ENCODE measurements around the gene PLXNA3. TPM values are rescaled to one million over a fixed set of nuclear protein-coding genes. Genes with fewer than 3 reads are reported as not detected.

Gene PLXNA3
- total RNA-seq = 23.8 and 35.0 TPM in 2 replicates

DNA sequence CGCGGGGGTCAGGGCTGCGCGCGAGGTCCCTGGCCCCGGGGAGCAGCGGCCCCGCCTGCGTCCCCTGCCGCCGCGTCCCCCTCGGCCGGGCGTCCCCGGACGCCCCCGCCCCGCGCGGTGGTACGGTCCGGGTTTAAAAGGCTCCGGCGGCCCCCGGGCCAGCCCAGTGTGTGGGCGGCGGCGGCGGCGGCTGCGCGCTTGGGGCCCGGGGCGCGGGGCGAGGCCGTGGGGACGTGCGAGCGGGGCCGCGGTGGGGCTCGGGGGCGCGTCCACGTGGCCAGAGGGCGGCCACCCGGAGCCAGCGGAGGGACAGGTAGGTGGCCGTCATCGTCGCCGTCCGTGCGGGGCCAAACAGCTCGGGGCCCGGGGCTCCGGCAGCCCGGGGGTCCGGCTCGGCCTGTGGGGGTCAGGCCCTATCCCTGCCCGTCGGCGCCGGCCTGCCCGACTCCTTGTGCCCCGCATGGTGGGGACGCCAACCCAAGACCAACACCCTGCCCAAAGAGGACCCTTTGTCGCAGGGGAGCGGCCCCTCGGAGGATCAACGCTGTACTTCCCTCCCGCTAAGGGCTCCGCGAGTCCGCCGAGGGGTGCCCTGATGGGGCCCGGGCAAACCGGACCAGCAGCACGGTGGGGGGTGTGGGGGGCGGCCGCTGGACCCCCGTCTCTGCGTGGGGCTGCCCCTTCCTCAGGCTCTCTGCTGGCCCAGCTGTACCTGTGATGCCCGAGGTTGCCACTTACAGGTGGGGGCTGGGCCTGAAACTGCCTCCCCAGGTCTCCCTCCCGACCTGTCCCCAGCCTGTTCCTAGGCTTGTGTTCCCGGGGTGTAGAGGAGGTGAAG, at the start of gene PLXNA3:
Gene PLXNA3, plus strand, starts transcription at position 166 of the 838 bp plus-strand sequence. CDS start 1,903 bp downstream, outside the sequence.

DNA sequence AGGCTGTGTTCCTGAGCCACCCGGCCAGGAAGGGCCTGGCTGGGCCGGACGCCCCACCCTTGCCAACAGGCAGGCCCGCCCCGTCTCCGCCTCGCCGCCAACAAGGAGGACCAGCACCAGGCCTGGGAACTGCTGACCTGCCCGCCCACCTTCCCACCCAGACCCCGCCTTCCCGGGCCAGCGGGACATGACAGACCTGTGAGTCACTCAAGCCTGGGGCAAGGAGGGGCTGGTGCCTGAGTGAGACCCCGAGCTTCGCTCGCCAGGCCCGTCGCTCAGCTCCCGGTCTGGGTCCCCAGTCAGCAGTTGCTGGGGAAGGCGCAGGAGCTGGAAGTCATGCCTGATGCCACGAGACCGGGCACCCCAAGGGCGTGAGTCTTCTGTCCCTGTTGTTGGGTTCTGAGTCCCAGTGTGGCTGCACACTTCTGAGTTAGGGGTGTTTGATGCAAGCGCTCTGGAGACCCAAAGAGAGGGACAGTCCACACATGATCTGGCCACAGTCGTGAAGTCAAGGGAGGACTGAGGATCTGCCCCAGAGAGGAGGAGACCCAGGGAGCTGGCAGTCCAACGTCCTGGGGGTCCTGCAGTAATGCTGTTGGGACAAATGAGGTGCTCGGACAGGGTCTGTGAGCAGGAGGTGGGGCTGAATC, 48.7 kb upstream of the PLXNA3 start, which contains the start of gene DNASE1L1:
Gene DNASE1L1, minus strand, starts transcription at position 33 of the 650 bp plus-strand sequence. CDS start 3,686 bp downstream, outside the sequence.

DNA sequence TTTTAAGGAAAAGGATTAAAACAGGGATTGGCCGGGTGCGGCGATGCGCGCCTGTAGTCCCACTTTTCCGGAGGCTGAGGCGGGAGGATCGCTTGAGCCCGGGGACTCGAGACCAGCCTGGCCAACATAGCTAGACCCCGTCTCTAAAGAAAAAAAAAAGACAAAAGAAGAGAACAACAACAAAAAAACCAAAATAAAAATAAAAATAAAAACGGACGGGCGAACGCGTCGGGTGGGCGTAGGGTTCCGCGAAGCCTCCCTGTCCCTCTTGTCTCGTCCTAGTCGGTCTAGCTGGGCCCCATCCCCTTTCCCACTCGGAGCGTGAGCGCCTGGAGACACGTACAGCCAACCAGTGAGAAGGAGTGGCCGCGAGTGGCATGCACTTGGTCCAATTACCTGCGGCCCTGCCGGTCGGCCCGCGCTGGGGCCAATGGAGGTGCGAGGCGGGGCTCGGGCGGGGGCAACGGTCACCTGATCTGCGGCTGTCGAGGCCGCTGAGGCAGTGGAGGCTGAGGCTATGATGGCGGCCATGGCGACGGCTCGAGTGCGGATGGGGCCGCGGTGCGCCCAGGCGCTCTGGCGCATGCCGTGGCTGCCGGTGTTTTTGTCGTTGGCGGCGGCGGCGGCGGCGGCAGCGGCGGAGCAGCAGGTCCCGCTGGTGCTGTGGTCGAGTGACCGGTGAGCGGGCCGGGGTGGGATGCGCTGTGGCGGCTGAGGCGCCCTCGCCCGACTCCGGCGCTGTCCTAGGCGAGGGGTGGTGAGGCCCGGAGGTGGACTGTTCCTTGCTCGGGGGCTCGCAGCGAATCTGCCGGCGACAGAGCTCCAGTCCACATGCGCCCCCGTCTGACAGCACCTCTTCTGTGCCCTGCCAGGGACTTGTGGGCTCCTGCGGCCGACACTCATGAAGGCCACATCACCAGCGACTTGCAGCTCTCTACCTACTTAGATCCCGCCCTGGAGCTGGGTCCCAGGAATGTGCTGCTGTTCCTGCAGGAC, 29.6 kb upstream of the PLXNA3 start, which contains the start of gene ATP6AP1:
Gene ATP6AP1, plus strand, starts transcription at position 502 of the 996 bp plus-strand sequence. Its CDS starts 16 bp downstream, at position 518.

DNA sequence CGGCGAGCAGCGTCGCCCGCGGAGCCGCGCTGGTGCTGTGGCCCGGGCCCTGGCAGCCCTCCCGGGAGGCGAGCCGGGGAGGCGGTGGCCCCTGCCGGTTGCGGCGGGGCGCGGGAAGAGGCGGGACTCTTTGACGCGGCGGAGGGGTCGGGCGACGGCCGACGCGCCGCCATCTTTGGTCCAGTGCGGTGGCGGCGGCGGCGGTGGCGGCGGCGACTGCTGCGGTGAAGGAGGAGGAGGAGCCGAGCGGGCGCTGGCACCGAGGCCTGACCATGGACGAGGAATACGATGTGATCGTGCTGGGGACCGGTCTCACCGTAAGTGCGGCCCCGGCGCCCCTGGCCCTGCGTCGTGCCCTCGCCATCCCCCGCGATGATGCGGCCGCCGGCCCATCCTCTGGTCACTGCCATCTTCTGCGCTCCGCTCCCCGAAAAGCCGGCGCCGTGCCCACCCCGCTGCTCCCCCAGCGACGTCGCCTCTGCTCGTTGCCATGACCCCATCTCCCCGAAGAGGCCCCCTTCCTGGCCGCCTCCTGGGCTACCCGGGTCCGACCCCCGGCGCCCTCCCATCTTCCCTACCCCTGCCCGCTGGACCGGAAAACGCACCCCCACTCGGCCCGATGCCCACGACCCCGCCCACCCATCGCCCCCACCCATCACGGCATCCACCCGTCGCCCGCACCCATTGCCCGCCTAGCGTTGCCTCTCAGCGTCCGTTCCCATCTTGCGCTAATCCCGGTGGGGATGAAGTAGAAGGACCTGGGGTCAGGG, 20.9 kb upstream of the PLXNA3 start, which contains the start of gene GDI1:
Gene GDI1, plus strand, starts transcription at position 172 of the 770 bp plus-strand sequence. Its CDS starts 101 bp downstream, at position 273.

DNA sequence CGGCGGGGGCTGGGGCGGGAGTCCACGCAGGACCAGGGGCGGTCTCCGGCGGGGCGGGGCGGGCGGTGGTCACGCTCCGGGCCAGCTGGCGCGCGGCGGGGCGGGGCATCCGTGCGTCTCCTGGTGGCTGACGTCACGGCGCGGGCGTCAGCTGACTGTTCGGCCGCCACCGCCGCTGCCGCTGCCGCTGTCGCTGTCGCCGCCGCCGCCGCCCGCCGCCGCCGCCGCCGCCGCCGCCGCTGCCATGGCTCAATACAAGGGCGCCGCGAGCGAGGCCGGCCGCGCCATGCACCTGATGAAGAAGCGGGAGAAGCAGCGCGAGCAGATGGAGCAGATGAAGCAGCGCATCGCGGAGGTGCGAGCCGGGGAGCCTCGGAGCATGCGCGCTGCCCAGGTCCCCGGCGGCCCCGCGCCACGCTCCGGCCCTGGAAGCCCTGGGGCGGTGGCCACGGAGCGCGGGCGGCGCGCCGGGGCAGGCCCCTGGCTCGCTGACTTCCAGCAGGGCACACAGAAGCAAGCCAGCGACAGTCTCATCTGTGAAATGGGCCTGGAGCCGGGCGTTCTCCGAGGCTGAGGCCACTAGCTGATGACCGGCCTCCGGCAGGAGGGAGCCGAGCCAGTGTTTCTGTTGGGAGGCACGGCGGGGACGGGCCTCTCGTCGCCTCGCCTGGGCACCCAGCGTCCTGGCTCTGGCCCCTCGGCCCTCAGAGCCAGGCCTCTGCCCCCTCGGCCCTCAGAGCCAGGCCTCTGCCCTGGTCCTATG, 13.9 kb upstream of the PLXNA3 start, which contains the start of gene FAM50A:
Gene FAM50A, plus strand, starts transcription at position 150 of the 763 bp plus-strand sequence. Its CDS starts 95 bp downstream, at position 245.

DNA sequence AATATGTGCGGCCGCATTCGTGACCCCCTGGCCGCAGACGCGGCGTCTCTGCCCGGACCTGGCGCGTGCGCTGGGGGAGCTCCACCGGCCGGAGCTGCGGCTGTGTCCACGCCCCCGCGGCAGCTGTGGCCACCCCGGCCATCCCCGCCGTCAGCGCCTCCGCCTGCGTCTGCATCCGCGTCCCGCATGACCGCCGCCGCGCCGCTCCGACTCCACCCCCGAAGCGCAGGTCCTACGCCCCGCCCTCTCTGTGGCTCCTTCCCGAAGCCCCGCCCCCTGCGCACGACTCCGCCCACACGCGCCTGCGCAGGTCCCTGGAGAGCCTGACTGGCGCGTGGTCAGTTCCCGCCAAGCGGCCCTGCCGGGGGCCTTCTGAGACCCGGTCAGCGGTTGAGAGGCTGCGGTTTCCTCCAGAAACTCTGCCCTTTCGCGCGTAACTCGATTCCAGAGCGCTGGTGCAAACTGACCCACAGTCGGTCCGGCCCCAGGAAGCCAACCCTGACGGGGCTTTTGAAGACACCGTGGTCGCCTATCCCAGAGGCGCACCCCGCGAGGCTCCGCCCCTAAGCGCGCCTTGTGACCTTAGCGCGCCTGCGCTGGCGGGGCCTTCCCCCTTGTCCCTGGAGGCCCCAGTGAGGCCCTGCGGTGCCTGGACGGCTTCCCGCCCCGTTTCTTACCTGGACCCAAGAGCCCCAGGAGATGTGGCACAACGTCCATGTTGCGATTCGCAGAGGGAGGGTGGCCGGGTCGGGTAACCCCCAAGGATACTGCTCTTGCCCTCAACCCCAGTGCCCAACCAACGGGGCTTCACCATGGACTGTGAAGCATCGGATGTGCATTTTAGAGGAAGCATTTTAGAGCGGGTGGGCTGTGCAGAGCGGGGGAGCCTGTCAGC, 20.9 kb downstream of the PLXNA3 start, which contains the start of gene LAGE3:
Gene LAGE3, minus strand, starts transcription at position 554 of the 895 bp plus-strand sequence. Its CDS starts 366 bp downstream, at position 188.

DNA sequence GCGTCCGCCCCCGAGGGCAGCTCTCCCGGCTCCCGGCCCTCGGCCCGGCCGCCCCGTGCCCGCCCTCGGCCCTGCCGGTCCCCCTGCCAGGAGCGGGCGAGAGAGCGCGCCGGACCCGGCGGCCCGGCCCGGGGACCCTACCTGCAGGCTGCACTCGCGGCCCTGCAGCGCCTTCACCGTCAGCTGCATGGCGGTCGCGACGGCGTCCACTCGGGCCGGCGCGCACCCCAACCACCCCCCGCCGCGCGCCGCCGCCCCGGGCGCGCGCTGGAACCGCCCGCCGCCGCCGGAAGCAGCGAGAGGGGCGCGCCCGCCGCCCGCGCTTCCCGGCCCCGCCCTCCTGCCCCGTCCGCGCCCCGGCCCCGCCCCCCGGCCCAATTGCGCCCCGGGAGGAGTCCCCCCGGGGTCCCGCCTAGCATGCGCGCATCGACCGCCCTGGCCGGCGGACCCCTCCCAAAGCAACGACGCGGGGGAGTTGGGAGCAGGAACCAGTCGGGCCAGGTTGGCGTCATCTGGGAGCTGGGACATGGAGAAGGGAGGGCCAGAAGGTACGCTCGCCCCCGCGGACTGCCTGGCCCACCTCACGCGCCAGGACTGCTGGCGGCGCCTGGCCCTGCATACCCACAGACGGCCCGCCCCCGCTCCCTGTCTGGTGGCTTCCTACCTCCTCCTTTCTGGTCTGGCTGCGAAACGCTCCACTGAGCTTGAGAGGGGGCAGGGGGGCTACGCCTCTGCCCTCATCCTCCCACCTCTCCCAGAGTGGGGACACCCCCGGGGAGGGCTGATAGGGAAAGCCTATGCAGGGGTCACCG, 28.5 kb downstream of the PLXNA3 start, which contains the start of gene UBL4A:
Gene UBL4A, minus strand, starts transcription at position 220 of the 812 bp plus-strand sequence. Its CDS starts 31 bp downstream, at position 189.

DNA sequence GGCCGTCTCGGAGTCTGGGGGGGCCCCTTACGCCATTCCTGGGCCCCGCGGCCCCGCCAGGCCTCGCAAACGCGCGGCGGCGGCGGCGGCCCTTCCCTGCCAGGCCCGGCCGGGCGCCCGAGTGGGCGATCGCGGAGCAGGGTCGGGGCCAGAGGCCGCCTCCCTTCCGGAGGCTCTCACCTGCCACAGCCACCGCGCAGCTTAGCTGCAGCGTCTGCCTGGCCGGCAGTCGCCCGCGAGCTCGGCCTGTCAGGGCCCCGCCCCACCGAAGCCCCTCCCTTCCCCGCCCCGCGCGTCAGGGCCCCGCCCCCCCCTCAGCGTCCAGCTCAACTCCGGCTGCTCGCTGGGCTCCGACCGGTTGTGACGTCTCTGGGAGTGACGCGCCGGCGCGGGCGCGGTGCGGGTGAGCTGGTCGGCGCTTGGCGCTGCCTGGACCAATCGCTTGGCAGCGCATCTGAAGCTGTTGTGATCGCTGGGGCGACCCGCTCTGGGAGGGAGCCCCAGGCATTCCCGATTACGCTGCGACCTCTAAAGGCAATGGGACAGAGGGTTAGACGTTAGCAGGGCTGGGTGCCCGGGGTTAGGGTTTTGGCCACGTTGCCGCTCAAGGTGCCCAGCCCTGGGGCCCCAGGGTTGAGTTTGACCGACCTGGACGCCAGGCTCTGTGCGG, 32.5 kb downstream of the PLXNA3 start, which contains the start of gene SLC10A3:
Gene SLC10A3, minus strand, starts transcription at position 216 of the 670 bp plus-strand sequence. CDS start 1,689 bp downstream, outside the sequence.

DNA sequence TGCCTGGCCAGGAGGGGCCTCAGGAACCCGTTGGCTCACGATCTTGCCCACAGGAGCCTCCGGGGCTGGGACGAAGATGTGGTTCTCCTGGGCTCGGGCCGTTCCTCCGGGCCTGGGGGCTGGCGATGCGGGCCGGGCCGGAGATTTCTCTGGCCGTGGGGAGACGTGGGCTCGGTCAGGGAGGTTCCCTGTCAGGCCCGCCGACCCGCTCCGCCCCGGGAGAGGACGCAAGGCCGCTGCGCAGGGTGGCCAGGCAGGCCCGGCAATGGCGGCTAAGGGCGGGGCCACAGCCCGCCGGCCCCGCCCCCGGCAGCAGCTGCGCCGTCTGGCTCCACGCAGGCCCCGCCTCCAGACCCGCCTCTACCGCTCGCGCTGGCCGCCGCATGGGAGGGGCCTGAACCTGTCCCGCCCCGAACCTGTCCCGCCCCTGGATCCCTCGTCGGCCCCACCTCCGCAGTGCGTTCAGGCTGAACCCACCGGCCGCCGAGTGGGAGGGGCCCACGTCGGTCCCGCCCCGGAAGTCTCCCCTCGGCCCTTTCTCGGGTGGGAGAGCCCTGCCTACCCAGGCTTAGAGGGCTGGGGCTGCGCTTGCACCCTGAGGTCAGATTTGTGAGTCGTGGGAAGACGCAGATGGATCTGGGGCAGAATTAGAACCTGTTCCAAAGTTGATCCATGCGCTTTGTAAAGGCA, 58.0 kb downstream of the PLXNA3 start, which contains the start of gene FAM3A:
Gene FAM3A, minus strand, starts transcription at position 267 of the 690 bp plus-strand sequence. CDS start 460 bp downstream, outside the sequence.

Small RNA genes within 50 kb of the gene (small RNA-seq; reads per million reads assigned to genes)
- gene MIR6858 = not detected
- gene RN7SL697P = not detected

Other genes starting within 250 kb of the PLXNA3 start
- gene OPN1MW2, start 238.5 kb upstream of the PLXNA3 start, total RNA-seq = not detected in 2 replicates
- not detected in 2 replicates for gene OPN1MW3, start 200.7 kb upstream of the PLXNA3 start, total RNA-seq
- gene TEX28, start 163.2 kb upstream of the PLXNA3 start, total RNA-seq = not detected in 2 replicates
- not detected in 2 replicates for gene TKTL1, start 162.5 kb upstream of the PLXNA3 start, total RNA-seq
- 4,119 and 4,322 TPM in 2 replicates for gene FLNA, start 83.6 kb upstream of the PLXNA3 start, total RNA-seq
- 29.2 and 39.7 TPM in 2 replicates for gene EMD, start 79.0 kb upstream of the PLXNA3 start, total RNA-seq
- gene RPL10, start 59.9 kb upstream of the PLXNA3 start, total RNA-seq = 1,504 and 2,235 TPM in 2 replicates
- 54.7 and 73.2 TPM in 2 replicates for gene DNASE1L1, start 49.0 kb upstream of the PLXNA3 start, total RNA-seq
- gene TAFAZZIN, start 46.7 kb upstream of the PLXNA3 start, total RNA-seq = 19.9 and 22.6 TPM in 2 replicates
- gene ATP6AP1, start 29.6 kb upstream of the PLXNA3 start, total RNA-seq = 52.0 and 53.1 TPM in 2 replicates
- 117 and 119 TPM in 2 replicates for gene GDI1, start 21.1 kb upstream of the PLXNA3 start, total RNA-seq
- 37.2 and 47.6 TPM in 2 replicates for gene FAM50A, start 14.1 kb upstream of the PLXNA3 start, total RNA-seq
- 13.3 and 19.4 TPM in 2 replicates for gene LAGE3, start 21.0 kb downstream of the PLXNA3 start, total RNA-seq
- 39.1 and 43.0 TPM in 2 replicates for gene UBL4A, start 28.3 kb downstream of the PLXNA3 start, total RNA-seq
- gene SLC10A3, start 32.3 kb downstream of the PLXNA3 start, total RNA-seq = 31.8 and 35.3 TPM in 2 replicates
- gene FAM3A, start 58.0 kb downstream of the PLXNA3 start, total RNA-seq = 25.4 and 28.1 TPM in 2 replicates
- gene G6PD, start 88.6 kb downstream of the PLXNA3 start, total RNA-seq = 98.6 and 101 TPM in 2 replicates
- 12.7 and 15.2 TPM in 2 replicates for gene IKBKG, start 89.3 kb downstream of the PLXNA3 start, total RNA-seq
- gene CTAG1A, start 126.9 kb downstream of the PLXNA3 start, total RNA-seq = not detected in 2 replicates
- gene CTAG1B, start 161.0 kb downstream of the PLXNA3 start, total RNA-seq = not detected in 2 replicates
- 1.5 TPM in 1 of 2 replicates, not detected in the other for gene CTAG2, start 195.3 kb downstream of the PLXNA3 start, total RNA-seq